K562 (cell line): Measurements from ENCODE around the gene LIAS. TPM values are rescaled to one million over a fixed set of nuclear protein-coding genes. Genes with fewer than 3 reads are reported as not detected.

Experiments used
- CC2D1A ChIP-seq: fragments of 450-650 bp; IDR thresholded peaks from 2 replicates; pipeline ENCODE4 v1.6.1; 2017; ENCODE audit warnings: mild to moderate bottlenecking
- DEAF1 ChIP-seq: fragments of 450-650 bp; formaldehyde crosslinking; IDR thresholded peaks from 2 replicates; pipeline ENCODE4 v1.4.0; 2020; ENCODE audit warnings: mild to moderate bottlenecking, moderate library complexity
- DPF2 ChIP-seq: fragments of 450-650 bp; IDR thresholded peaks from 2 replicates; pipeline ENCODE4 v1.6.1; 2016
- EP400 ChIP-seq: fragments of 450-650 bp; IDR thresholded peaks from 2 replicates; pipeline ENCODE4 v1.6.1; 2017; ENCODE audit warnings: antibody characterized with exemption, mild to moderate bottlenecking, moderate library complexity
- ESRRB ChIP-seq: fragments of 250-450 bp; sonication (Bioruptor Pico); IDR thresholded peaks from 2 replicates; pipeline ENCODE4 v1.5.0; 2020; ENCODE audit warnings: mild to moderate bottlenecking, moderate library complexity, borderline replicate concordance
- MAFG ChIP-seq: fragments of 450-650 bp; conservative IDR thresholded peaks from 2 replicates; pipeline ENCODE4 v1.6.1; 2016; ENCODE audit warnings: missing genetic modification characterization, missing compliant biosample characterization
- MAFK ChIP-seq: IDR thresholded peaks from 2 replicates; pipeline ENCODE4 v1.6.1; 2011; ENCODE audit warnings: low read length, improper control_type of control experiment
- MAZ ChIP-seq, 2 experiments: fragments of 450-650 bp in 1 of 2; sonication (generic) in 1 of 2; formaldehyde crosslinking; IDR thresholded peaks in 1 of 2; conservative IDR thresholded peaks in 1 of 2; 2 replicates each; pipeline versions ENCODE4 v1.4.0 to v1.5.0; 2020; ENCODE audit warnings: mild to moderate bottlenecking in 1 of 2, missing genetic modification reagents in 1 of 2
- RAD21 ChIP-seq, 2 experiments: fragments of 250-450 bp in 1 of 2; fragments of 450-650 bp in 1 of 2; sonication (Bioruptor Pico) in 1 of 2; formaldehyde crosslinking in 1 of 2; IDR thresholded peaks in 1 of 2; conservative IDR thresholded peaks in 1 of 2; 2 replicates each; pipeline versions ENCODE4 v1.4.0 to v1.8.0; 2020 to 2022; ENCODE audit warnings: mild to moderate bottlenecking in 2 of 2, moderate library complexity in 1 of 2
- SIN3B ChIP-seq: fragments of 450-650 bp; IDR thresholded peaks from 2 replicates; pipeline ENCODE4 v1.6.1; 2017; ENCODE audit warnings: low read depth, mild to moderate bottlenecking, moderate library complexity
- STAG1 ChIP-seq: sonication (generic); formaldehyde crosslinking; IDR thresholded peaks from 2 replicates; pipeline ENCODE4 v1.5.0; 2020; ENCODE audit warnings: missing genetic modification reagents, borderline replicate concordance
- VEZF1 ChIP-seq: fragments of 200-800 bp; sonication (Bioruptor generic); IDR thresholded peaks from 2 replicates; pipeline ENCODE4 v1.6.1; 2017; ENCODE audit warnings: missing genetic modification characterization, missing compliant biosample characterization
- ZHX1 ChIP-seq: fragments of 150-350 bp; conservative IDR thresholded peaks from 2 replicates; pipeline ENCODE4 v1.6.1; 2014; ENCODE audit warnings: low read length
- ZNF384 ChIP-seq: IDR thresholded peaks from 2 replicates; pipeline ENCODE4 v1.6.1; 2012; ENCODE audit warnings: low read depth, low read length, improper control_type of control experiment
- ZNF766 ChIP-seq: fragments of 200-800 bp; sonication (Bioruptor generic); conservative IDR thresholded peaks from 2 replicates; pipeline ENCODE4 v1.6.1; 2016; ENCODE audit warnings: missing genetic modification characterization, missing compliant biosample characterization
- polyA plus RNA-seq, 8 experiments: library from polyadenylated mRNA; depleted of rRNA in 4 of 8; stranded (reverse) in 5 of 8; unstranded in 3 of 8; fragments of >200 nt; fragmentation: Nextera tagmentation in 2 of 8; fragmentation: Illumina TruSeq in 1 of 8; extraction: Ambion mirVana in 2 of 8; extraction: Trizol in 1 of 8; gene quantifications; 2 replicates each; pipeline versions ENCODE4 v1.2.1 to v1.2.3, GENCODE V29; 2011 to 2014; ENCODE audit warnings: inconsistent platforms in 1 of 8, missing spikeins in 1 of 8
- total RNA-seq, 7 experiments: library from RNA; depleted of rRNA in 6 of 7; stranded (reverse); fragments of >200 nt in 6 of 7; fragmentation: Illumina TruSeq in 2 of 7; extraction: Trizol in 2 of 7; gene quantifications; 2 replicates each; pipeline versions ENCODE4 v1.2.1 to v1.2.3, GENCODE V29; 2011 to 2021; ENCODE audit warnings: low replicate concordance in 1 of 7

LIAS gene
- total and polyA plus RNA-seq, 9 of the 15 experiments (the other 6 are each of a cell fraction or from before 2014, with no cell fraction given), result 21.9 to 57.1 (median 42.1) TPM

GRCh38 chr4:39469429-39470077 lies 10.7 kb downstream of the LIAS start (continued):
- TF ChIP-seq MAFK (peak; percentile 20; the same call in 1 of the 2 replicates), DPF2 (0 out of 2 replicates have a peak, but pooled peaks have one; percentile 18), VEZF1 (CRISPR knock-in tag) (peak; percentile 26; the same call in 1 of the 2 replicates), EP400 (peak; percentile 53), DEAF1 (CRISPR knock-in tag) (peak; percentile 75; the same call in 1 of the 2 replicates), ZNF766 (CRISPR knock-in tag) (peak; percentile 55; the same call in 1 of the 2 replicates), ZHX1 (no peak), STAG1 (CRISPR knock-in tag) (peak; percentile 31; the same call in 1 of the 2 replicates), MAFG (tag) (peak; percentile 18; the same call in 1 of the 2 replicates), ESRRB (CRISPR knock-in tag) (no peak), ZNF384 (peak; percentile 66; the same call in 1 of the 2 replicates), MAZ (CRISPR knock-in tag; conservative IDR thresholded peaks at IDR 0.05 in 1 of 2, IDR thresholded peaks at IDR 0.05 in 1 of 2) (peak in 1 of 2 experiments; percentile 37; a peak in 2 of 4 replicates), SIN3B (no peak), CC2D1A (peak; percentile 57), RAD21 (CRISPR knock-in tag; conservative IDR thresholded peaks at IDR 0.05 in 1 of 2, IDR thresholded peaks at IDR 0.05 in 1 of 2) (peak; percentile 88 to 92)
